K562 (cell line): ENCODE data around the gene ZNF699. TPM values are rescaled to one million over a fixed set of nuclear protein-coding genes. Genes with fewer than 3 reads are reported as not detected.

Experiments
- ATAC-seq: fragments of 200-7000 bp; cut with Tn5 transposase; 3 replicates; pipeline ENCODE4 v1.9.1; 2020; ENCODE audit warnings: moderate library complexity
- BruUV-seq: library from RNA; stranded (reverse); fragments of 400-500 nt; replicated peaks from 2 replicates; lab custom pipeline; 2021; lab: Mats Ljungman, UMichigan
- CTCF ChIA-PET: fragments of 300-600 bp; formaldehyde crosslinking; extraction: SDS; loops from one replicate; lab custom pipeline; 2021; ENCODE audit warnings: low intra/inter-chr PET ratio; lab: Yijun Ruan, JAX
- POLR2A ChIA-PET: fragments of 300-600, 350-650 bp; sonication (Branson Sonifier 250); formaldehyde crosslinking; extraction: SDS; loops from one replicate; lab custom pipeline; 2021; ENCODE audit warnings: antibody characterized with exemption, inconsistent platforms; lab: Yijun Ruan, JAX
- DNase-seq, 4 experiments: peaks; one replicate each; pipeline versions ENCODE4 v3.0.0 to v3.0.0-alpha.2; 2011 to 2018; ENCODE audit warnings: low spot score in 3 of 4, mixed read lengths in 3 of 4; ENCODE audit errors: extremely low read depth in 1 of 4
- FAIRE-seq: peaks from 2 replicates; lab custom pipeline; 2011; peaks lifted over from hg19 to GRCh38; lab: Jason Lieb, UNC
- H2AFZ ChIP-seq: 2 replicates; pipeline ENCODE4 v1.6.0; 2011; ENCODE audit warnings: low read depth, low read length, control low read depth, inconsistent platforms
- H3K27ac ChIP-seq: fragments of 200-600 bp; 3 replicates; pipeline ENCODE4 v1.8.0; 2011; ENCODE audit warnings: low read depth, mild to moderate bottlenecking, control low read depth, inconsistent platforms, low read length, moderate library complexity, mixed read lengths; ENCODE audit errors: extremely low read depth
- H3K27me3 ChIP-seq, 2 experiments: fragments of 300-600 bp in 1 of 2; 2 replicates in 1 of 2; 3 replicates in 1 of 2; pipeline versions ENCODE4 v1.6.0 to v1.8.0; 2011; ENCODE audit warnings: inconsistent platforms in 2 of 2, low read length in 2 of 2, mild to moderate bottlenecking in 1 of 2, mixed read lengths in 1 of 2, moderate library complexity in 1 of 2; ENCODE audit not compliant: control insufficient read depth in 2 of 2, insufficient read depth in 2 of 2
- H3K36me3 ChIP-seq: fragments of 300-600 bp; 3 replicates; pipeline ENCODE4 v1.8.0; 2011; ENCODE audit warnings: mild to moderate bottlenecking, low read length, inconsistent platforms; ENCODE audit not compliant: control insufficient read depth, insufficient read depth
- H3K4me1 ChIP-seq, 2 experiments: fragments of 200-600 bp in 1 of 2; replicated peaks in 1 of 2; 2 replicates in 1 of 2; 3 replicates in 1 of 2; pipeline versions ENCODE4 v1.5.1 to v1.8.0; 2011; ENCODE audit warnings: inconsistent platforms in 2 of 2, low read length in 2 of 2, mild to moderate bottlenecking in 1 of 2, mixed read lengths in 1 of 2, moderate library complexity in 1 of 2; ENCODE audit not compliant: control insufficient read depth in 2 of 2, insufficient read depth in 2 of 2
- H3K4me2 ChIP-seq: 2 replicates; pipeline ENCODE4 v1.6.1; 2011; ENCODE audit warnings: low read length, control low read depth, inconsistent platforms, mixed read lengths; ENCODE audit not compliant: insufficient read depth
- H3K4me3 ChIP-seq: fragments of 200-600 bp; sonication (generic), shearing (Covaris generic); 2 replicates; pipeline ENCODE4 v1.5.1; 2016; ENCODE audit warnings: control low read depth, inconsistent platforms
- H3K79me2 ChIP-seq: fragments of 200-600 bp; 3 replicates; pipeline ENCODE4 v1.8.0; 2011; ENCODE audit warnings: low read length, inconsistent platforms; ENCODE audit not compliant: control insufficient read depth, insufficient read depth
- H3K9ac ChIP-seq, 2 experiments: 2 replicates each; pipeline versions ENCODE4 v1.6.0 to v1.6.1; 2011; ENCODE audit warnings: low read depth in 2 of 2, low read length in 2 of 2, control low read depth in 1 of 2, inconsistent platforms in 1 of 2, mild to moderate bottlenecking in 1 of 2, mixed read lengths in 1 of 2; ENCODE audit not compliant: insufficient read depth in 1 of 2
- H3K9me1 ChIP-seq: one replicate; pipeline ENCODE4 v1.6.0; 2011; ENCODE audit warnings: inconsistent platforms, mild to moderate bottlenecking, low read length, moderate library complexity; ENCODE audit not compliant: control insufficient read depth, insufficient read depth
- H3K9me3 ChIP-seq: replicated peaks from 2 replicates; pipeline ENCODE4 v1.5.1; 2011; ENCODE audit warnings: low read depth, low read length, inconsistent platforms; ENCODE audit not compliant: control insufficient read depth, insufficient read depth
- H4K20me1 ChIP-seq: replicated peaks from 2 replicates; pipeline ENCODE4 v1.6.1; 2011; ENCODE audit warnings: low read length, inconsistent platforms, mixed read lengths; ENCODE audit not compliant: control insufficient read depth, insufficient read depth
- ATF1 ChIP-seq, 2 experiments: fragments of 450-650 bp in 1 of 2; IDR thresholded peaks; 2 replicates each; pipeline ENCODE4 v1.6.1; 2016; ENCODE audit warnings: missing compliant biosample characterization in 1 of 2, missing genetic modification characterization in 1 of 2
- EZH2 ChIP-seq: IDR thresholded peaks from 2 replicates; pipeline ENCODE4 v1.6.1; 2012; ENCODE audit warnings: low read depth, mild to moderate bottlenecking, inconsistent platforms, low read length, borderline replicate concordance
- FOXK2 ChIP-seq, 2 experiments: fragments of 450-650 bp; IDR thresholded peaks in 1 of 2; conservative IDR thresholded peaks in 1 of 2; 2 replicates each; pipeline ENCODE4 v1.6.1; 2016; ENCODE audit warnings: low read depth in 2 of 2, mild to moderate bottlenecking in 1 of 2
- GABPB1 ChIP-seq: sonication (generic); formaldehyde crosslinking; IDR thresholded peaks from 2 replicates; pipeline ENCODE4 v1.8.0; 2022; ENCODE audit warnings: mild to moderate bottlenecking, missing genetic modification reagents
- KAT2B ChIP-seq: IDR thresholded peaks from one replicate; pipeline ENCODE4 v1.6.1; 2012; ENCODE audit warnings: low read depth, mild to moderate bottlenecking, control low read depth, inconsistent platforms, low read length, moderate library complexity
- KDM2B ChIP-seq: fragments of 250-450 bp; sonication (Bioruptor Pico); IDR thresholded peaks from 2 replicates; pipeline ENCODE4 v1.8.0; 2021; ENCODE audit warnings: mild to moderate bottlenecking, moderate library complexity
- PRDM10 ChIP-seq: fragments of 450-650 bp; IDR thresholded peaks from 2 replicates; pipeline ENCODE4 v1.6.1; 2018; ENCODE audit not compliant: partially characterized antibody
- SUPT5H ChIP-seq: fragments of 450-650 bp; IDR thresholded peaks from 2 replicates; pipeline ENCODE4 v1.6.1; 2016
- TEAD1 ChIP-seq, 2 experiments: fragments of 450-650 bp in 1 of 2; sonication (generic) in 1 of 2; formaldehyde crosslinking; IDR thresholded peaks; 2 replicates each; pipeline versions ENCODE4 v1.4.0 to v1.8.0; 2020 to 2022; ENCODE audit warnings: mild to moderate bottlenecking in 2 of 2, missing genetic modification reagents in 1 of 2
- THAP12 ChIP-seq: fragments of 250-450 bp; sonication (Bioruptor Pico); IDR thresholded peaks from 2 replicates; pipeline ENCODE4 v1.9.0; 2021; ENCODE audit warnings: mild to moderate bottlenecking, inconsistent platforms
- XRCC5 ChIP-seq: fragments of 200-400 bp; formaldehyde crosslinking; IDR thresholded peaks from 2 replicates; pipeline ENCODE4 v1.6.1; 2017; ENCODE audit warnings: low read depth, mild to moderate bottlenecking, low read length
- WGBS: fragments of 100-300 bp; shearing (Covaris generic); methylation state at CpG from one replicate; pipeline ENCODE4 v1.1.6; 2016; ENCODE audit warnings: low coverage, mixed read lengths; ENCODE audit not compliant: insufficient coverage; ENCODE audit errors: missing lambda C conversion rate; 5-methylcytosine and 5-hydroxymethylcytosine counted together
- in situ Hi-C: fragments of 300-500 bp; cut with MboI; formaldehyde crosslinking; loops from 4 replicates; pipeline ENCODE4 v1.15.0; 2018; ENCODE audit warnings: inconsistent platforms, mixed read lengths
- intact Hi-C: fragments of 100-400 bp; cut with micrococcal nuclease; formaldehyde crosslinking; loops from 2 replicates; pipeline ENCODE4 v1.14.2; 2022
- polyA plus RNA-seq, 8 experiments: library from polyadenylated mRNA; depleted of rRNA in 4 of 8; stranded (reverse) in 5 of 8; unstranded in 3 of 8; fragments of >200 nt; fragmentation: Nextera tagmentation in 2 of 8; fragmentation: Illumina TruSeq in 1 of 8; extraction: Ambion mirVana in 2 of 8; extraction: Trizol in 1 of 8; gene quantifications; 2 replicates each; pipeline versions ENCODE4 v1.2.1 to v1.2.3, GENCODE V29; 2011 to 2014; ENCODE audit warnings: inconsistent platforms in 1 of 8, missing spikeins in 1 of 8
- total RNA-seq, 7 experiments: library from RNA; depleted of rRNA in 6 of 7; stranded (reverse); fragments of >200 nt in 6 of 7; fragmentation: Illumina TruSeq in 2 of 7; extraction: Trizol in 2 of 7; gene quantifications; 2 replicates each; pipeline versions ENCODE4 v1.2.1 to v1.2.3, GENCODE V29; 2011 to 2021; ENCODE audit warnings: low replicate concordance in 1 of 7
- TF ChIP-seq, protein P1 (sequence below): fragments of 450-650 bp; conservative IDR thresholded peaks from 2 replicates; pipeline ENCODE4 v1.6.1; 2016; ENCODE audit warnings: missing genetic modification characterization, low read depth, mild to moderate bottlenecking, control low read depth, missing compliant biosample characterization

The ZNF699 gene
- total and polyA plus RNA-seq, 9 of the 15 experiments (the other 6 are each of a cell fraction or from before 2014, with no cell fraction given), result 0.08 to 4.1 (median 3.1) TPM

- DNase-seq (peak; percentile 90 to 95 (median 93)), FAIRE-seq (no peak), ATAC-seq (peak; percentile 95)
- H4K20me1 ChIP-seq, result no peaks in the 10 kb centered on the region
- H3K9me3 ChIP-seq, result no peaks in the 10 kb centered on the region
- peak overlapping the region; percentile 84 for H3K27ac ChIP-seq
- H3K4me2 ChIP-seq, result peak overlapping the region; percentile 99
- no peaks in the 10 kb centered on the region for H3K27me3 ChIP-seq
- H3K9me1 ChIP-seq, result no peaks in the 10 kb centered on the region
- CTCF ChIA-PET, result no interaction called here
- peak overlapping the region; percentile 99 for H2AFZ ChIP-seq
- intact Hi-C loops (loop anchor here (5.0 kb wide), 3 partner anchors 168 to 482 kb away; partner anchors contain the start of genes ZNF121 and ZNF317), in situ Hi-C loops (no loop called here)
- POLR2A ChIA-PET, result interaction anchor here (1.4 kb wide), 1 partner anchor 13 kb away, joined by 3 read pairs; the partner anchor contains the start of gene ZNF559
- WGBS, result 8% methylated on average over 13 of the region's 13 CpGs
- H3K4me3 ChIP-seq, result peak overlapping the region; percentile 99
- peaks cover 3 to 6% of the 10 kb centered on the region in 2 experiments; a peak in 2 of 5 replicates for H3K4me1 ChIP-seq
- peaks cover 7% of the 10 kb centered on the region for H3K79me2 ChIP-seq
- no peaks in the 10 kb centered on the region for H3K36me3 ChIP-seq
- no TSS peak for BruUV-seq
- H3K9ac ChIP-seq, result peak overlapping the region; percentile 88 to 95
- TF ChIP-seq ATF1 (CRISPR knock-in tag; IDR thresholded peaks at IDR 0.05), result no peak
- peak; percentile 29; the same call in 1 of the 2 replicates for TF ChIP-seq ATF1 (tag; IDR thresholded peaks at IDR 0.05)
- 0 out of 4 replicates have a peak, but pooled peaks of 1 of the 2 experiments have one; percentile 1 for TF ChIP-seq FOXK2 (conservative IDR thresholded peaks at IDR 0.05 in 1 of 2, IDR thresholded peaks at IDR 0.05 in 1 of 2; ENCODE audit: low read depth in 2 of 2)
- TF ChIP-seq, protein P1, sequence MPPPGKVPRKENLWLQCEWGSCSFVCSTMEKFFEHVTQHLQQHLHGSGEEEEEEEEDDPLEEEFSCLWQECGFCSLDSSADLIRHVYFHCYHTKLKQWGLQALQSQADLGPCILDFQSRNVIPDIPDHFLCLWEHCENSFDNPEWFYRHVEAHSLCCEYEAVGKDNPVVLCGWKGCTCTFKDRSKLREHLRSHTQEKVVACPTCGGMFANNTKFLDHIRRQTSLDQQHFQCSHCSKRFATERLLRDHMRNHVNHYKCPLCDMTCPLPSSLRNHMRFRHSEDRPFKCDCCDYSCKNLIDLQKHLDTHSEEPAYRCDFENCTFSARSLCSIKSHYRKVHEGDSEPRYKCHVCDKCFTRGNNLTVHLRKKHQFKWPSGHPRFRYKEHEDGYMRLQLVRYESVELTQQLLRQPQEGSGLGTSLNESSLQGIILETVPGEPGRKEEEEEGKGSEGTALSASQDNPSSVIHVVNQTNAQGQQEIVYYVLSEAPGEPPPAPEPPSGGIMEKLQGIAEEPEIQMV (tag), result no peak
- no peak for TF ChIP-seq EZH2
- no peak for TF ChIP-seq KAT2B
- TF ChIP-seq GABPB1 (CRISPR knock-in tag), result 0 out of 2 replicates have a peak, but pooled peaks have one; percentile 9
- no peak for TF ChIP-seq KDM2B (CRISPR knock-in tag)
- TF ChIP-seq SUPT5H, result no peak
- no peak for TF ChIP-seq THAP12
- TF ChIP-seq TEAD1 (CRISPR knock-in tag; IDR thresholded peaks at IDR 0.05), result peak in 1 of 2 experiments; percentile 68; a peak in 2 of 4 replicates
- TF ChIP-seq PRDM10, result peak; percentile 2
- TF ChIP-seq XRCC5, result no peak
Observed at GRCh38 chr19:9309974-9310446, 372 bp upstream of the ZNF699 start.
